GM12872 (cell line): ENCODE measurements around the gene B3GNT3.

Experiments
- TF ChIP-seq, protein P1 (sequence below): IDR thresholded peaks from 3 replicates; pipeline ENCODE4 v1.5.1; 2011; ENCODE audit warnings: low read depth, mild to moderate bottlenecking, low read length, moderate library complexity; ENCODE audit not compliant: insufficient read depth

Gene B3GNT3

DNA sequence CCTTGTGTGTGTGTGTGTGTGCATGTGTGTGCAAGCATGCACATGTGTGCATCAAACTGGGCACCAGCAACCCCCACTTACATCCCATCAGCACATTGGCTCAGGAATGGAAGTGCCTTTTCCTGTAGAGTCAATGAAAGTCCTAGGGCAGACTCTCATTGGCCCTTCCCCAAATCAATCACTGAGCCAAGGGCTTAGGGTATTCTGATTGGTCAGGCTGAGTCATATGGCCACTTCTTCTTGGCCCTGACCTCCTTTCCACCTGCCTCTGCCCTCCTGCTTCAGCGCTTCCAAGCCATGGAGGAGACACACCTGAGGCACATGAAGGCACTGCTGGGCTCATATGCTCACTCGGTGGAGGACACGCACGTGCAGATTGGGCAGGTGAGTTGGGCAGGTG lies 22.8 kb upstream of the B3GNT3 start:
- TF ChIP-seq, protein P1, sequence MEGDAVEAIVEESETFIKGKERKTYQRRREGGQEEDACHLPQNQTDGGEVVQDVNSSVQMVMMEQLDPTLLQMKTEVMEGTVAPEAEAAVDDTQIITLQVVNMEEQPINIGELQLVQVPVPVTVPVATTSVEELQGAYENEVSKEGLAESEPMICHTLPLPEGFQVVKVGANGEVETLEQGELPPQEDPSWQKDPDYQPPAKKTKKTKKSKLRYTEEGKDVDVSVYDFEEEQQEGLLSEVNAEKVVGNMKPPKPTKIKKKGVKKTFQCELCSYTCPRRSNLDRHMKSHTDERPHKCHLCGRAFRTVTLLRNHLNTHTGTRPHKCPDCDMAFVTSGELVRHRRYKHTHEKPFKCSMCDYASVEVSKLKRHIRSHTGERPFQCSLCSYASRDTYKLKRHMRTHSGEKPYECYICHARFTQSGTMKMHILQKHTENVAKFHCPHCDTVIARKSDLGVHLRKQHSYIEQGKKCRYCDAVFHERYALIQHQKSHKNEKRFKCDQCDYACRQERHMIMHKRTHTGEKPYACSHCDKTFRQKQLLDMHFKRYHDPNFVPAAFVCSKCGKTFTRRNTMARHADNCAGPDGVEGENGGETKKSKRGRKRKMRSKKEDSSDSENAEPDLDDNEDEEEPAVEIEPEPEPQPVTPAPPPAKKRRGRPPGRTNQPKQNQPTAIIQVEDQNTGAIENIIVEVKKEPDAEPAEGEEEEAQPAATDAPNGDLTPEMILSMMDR: no peak

DNA sequence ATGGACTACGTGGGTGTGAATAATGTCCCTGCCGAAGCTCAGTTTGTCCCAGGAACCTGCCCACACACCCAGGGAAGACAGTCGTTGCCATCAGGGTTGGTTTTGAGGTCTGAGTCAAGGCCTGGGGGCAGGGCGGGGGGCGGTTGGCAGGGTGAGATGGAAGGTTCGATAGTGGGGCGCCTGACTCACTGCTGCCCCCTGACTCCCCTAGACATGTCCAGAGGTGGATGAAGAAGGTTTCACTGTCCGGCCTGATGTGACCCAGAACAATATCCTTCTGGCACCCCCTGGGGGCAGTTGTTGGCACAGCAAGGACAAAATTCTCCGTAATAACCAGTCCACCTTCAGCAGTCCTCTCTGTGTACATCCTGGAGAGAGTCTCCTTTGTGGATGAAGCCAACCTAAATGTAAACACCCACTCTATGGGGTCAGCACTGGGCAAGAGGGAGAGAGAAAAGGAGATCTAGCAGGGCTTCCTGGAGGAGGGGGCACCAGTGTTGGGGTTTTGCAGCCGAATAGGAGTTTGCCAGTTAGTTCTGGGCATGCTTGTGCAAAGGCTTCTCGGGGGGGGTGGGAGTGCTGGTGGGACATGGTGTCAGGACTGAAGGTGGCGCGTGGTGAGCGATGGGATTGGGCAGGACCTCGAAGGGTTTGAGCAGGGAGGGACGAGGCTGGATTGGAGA lies 19.6 kb upstream of the B3GNT3 start:
- TF ChIP-seq, protein P1: peak; percentile 73

DNA sequence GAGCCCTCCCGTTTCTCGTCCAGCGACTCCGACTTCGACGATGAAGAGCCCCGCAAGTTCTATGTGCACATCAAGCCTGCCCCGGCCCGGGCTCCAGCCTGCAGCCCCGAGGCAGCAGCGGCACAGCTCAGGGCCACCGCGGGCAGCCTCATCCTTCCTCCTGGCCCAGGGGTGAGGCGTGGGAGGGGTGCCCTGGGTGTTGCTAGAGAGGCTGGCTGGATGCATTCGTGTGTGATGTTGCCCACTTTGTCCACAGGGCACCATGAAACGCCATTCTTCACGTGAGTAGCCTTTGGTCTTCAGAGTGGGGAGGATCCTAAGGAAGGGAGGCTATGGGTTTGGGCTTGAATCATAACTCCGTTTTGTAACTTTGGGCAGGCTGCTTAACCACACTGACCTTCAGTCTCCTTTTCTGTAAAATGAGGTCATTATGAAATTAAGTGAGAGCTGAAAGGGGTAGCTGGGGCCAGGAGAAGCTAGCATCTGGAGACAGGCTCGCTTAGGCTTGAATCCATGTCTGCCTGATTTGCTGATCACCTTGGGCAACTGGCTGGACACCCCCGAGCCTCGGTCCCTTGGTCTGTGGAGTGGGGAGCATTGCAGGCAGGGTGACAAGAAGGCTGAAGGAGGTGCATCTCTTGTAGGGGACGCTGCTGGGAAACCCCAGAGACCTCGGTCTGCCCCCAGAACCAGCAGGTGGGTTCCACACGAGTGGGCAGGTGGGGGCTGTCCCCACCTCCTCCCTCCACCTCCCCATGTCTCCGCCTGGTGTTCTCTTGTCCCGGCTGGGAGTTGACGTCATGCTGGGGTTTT lies 18.7 kb upstream of the B3GNT3 start:
- TF ChIP-seq, protein P1: no peak

DNA sequence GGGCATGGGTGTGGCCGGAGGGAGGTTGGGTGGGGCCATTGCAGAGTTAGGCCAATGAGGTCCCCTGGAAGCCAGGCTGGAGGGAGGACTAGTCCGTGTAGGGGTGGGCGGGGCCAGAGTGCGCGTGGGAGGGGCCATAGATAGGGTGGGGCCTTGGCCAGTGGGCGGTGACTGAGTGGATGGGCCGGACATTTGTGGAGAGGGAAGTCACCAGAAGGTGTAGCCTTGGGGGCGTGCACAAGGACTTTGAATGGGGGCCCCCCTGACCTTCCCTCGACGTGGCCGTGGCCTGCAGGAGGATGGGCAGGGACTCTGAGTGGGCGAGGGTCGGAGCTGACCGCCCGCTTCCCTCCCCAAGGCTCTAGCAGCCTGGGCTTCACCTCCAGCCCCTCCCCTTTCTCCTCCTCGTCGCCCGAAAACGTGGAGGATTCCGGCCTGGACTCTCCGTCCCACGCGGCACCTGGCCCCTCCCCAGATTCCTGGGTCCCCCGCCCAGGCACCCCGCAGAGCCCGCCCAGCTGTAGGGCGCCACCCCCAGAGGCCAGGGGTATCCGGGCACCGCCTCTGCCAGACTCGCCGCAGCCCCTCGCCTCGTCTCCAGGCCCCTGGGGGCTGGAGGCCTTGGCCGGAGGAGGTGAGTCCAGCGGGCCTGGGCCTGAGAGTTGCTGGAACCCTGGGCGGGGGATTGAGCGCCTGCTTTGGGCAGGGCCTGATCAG lies 16.5 kb upstream of the B3GNT3 start:
- TF ChIP-seq, protein P1: no peak

DNA sequence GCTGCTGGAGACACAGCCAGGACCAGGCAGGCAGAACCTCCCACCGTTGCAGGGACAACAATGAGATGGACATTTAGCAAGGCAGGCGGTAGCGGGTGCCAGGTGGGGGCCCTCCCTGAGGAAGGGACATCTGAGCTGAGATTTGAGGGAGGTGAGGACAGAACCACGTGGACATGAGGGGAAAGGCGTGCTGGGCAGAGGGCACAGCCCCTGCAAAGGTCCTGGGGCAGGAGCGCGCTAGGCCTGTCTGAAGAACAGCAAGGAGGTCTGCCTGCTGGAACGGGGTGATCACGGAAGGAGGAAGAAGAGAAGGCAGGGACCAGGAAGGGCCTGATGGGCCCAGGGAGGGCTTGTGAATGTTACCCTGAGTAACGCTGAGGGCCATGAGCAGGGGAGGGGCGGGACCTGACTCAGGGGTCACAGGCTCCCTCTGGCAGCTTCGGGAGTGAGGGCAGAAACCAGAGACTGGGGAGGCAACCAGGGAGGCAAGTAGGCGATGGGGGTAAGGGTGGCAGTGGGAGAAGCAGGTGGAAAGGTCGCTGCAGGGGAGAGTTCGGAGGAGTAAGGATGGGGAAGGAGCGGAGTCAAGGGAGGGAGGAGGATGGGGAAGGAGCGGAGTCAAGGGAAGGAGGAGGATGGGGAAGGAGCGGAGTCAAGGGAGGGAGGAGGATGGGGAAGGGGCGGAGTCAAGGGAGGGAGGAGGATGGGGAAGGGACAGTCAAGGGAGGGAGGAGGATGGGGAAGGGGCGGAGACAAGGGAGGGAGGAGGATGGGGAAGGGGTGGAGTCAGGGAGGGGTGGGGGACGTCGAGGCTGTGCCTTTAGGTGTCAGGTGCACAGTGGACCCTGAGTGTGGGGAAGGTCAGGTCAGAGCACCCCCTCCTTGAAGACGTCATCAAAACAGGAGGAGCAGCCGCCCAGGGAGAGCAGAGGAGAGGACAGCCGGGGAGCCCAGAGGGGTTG lies 15.7 kb upstream of the B3GNT3 start:
- TF ChIP-seq, protein P1: no peak

DNA sequence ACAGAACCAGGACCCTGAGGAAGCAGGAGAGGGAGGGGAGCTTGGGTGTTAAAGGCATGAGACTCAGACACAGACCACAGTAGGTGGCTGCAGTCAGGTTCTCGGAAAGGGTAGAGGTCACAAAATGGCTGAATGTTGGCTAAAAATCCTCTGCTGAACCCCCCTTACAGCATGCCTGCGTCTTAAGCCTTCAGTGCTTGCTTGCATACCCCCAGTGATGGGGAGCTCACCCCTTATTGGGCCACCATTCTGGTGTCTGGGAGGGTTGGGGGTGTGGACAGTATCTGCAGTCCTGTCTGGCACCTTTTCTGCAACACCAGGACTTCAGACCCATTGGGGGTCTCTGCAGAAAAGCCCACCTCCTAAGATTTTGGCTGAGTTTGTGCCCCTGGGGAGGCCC lies 14.2 kb upstream of the B3GNT3 start:
- TF ChIP-seq, protein P1: no peak
